Activated T-cell treated with anti-CD3 and anti-CD28 coated beads, Interleukin-2, amount 50 U/mL, for 4 hours (primary cell): ENCODE measurements around the gene LRRC10B. TPM values are rescaled to one million over a fixed set of nuclear protein-coding genes. Genes with fewer than 3 reads are reported as not detected.
A peak's percentile ranks its signal among the peaks of the same experiment; 100 is the strongest.

Experiments used
- ATAC-seq, 2 donors: fragments of 200-7000 bp; cut with Tn5 transposase; one replicate each; pipeline ENCODE4 v1.10.0; 2021
- DNase-seq: peaks from one replicate; pipeline ENCODE4 v3.0.0-alpha.2; 2020
- H3K27me3 Mint-ChIP-seq: one replicate; pipeline ENCODE4 v1.8.0; 2021; ENCODE audit warnings: low read depth, mixed read lengths
- H3K36me3 Mint-ChIP-seq: one replicate; pipeline ENCODE4 v1.8.0; 2022; ENCODE audit warnings: mixed read lengths; ENCODE audit not compliant: insufficient read depth
- H3K4me1 Mint-ChIP-seq: one replicate; pipeline ENCODE4 v1.8.0; 2021; ENCODE audit warnings: low read depth, mixed read lengths
- H3K4me3 Mint-ChIP-seq: one replicate; pipeline ENCODE4 v1.8.0; 2021; ENCODE audit warnings: mild to moderate bottlenecking, moderate library complexity, mixed read lengths
- H3K9me3 Mint-ChIP-seq: one replicate; pipeline ENCODE4 v1.8.0; 2021; ENCODE audit warnings: mixed read lengths
- total RNA-seq, 3 donors: library from RNA; stranded (reverse); gene quantifications; one replicate each; pipeline ENCODE4 v1.2.1, GENCODE V29; 2021

LRRC10B gene
- total RNA-seq, 3 donors from 2014 or later = not detected

DNA sequence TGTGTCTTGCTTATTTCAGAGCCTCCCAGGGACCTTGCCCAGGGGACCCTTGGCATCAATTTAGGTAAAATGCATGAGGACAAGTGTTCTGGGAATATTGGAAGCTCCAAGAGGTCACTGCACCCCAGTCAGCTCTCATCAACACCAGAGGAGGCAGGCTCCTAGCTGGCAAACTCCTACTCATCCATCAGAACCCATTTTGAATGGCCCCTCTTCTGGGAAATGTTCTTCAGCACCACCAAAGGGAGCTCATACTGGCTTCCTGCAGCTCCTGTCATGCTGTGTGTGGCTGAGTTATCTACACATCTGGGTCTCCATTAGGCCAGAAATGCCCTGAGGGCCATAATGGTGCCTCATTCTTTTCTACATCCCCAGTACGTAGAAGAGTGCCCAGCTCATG is 17.7 kb downstream of the LRRC10B start:
- H3K4me1 Mint-ChIP-seq = no peaks in the 10 kb centered on the region
- H3K36me3 Mint-ChIP-seq = no peaks in the 10 kb centered on the region
- DNase-seq = no peak
- ATAC-seq = no peak
- no peak overlapping the region for H3K4me3 Mint-ChIP-seq
- peaks cover 26% of the 10 kb centered on the region for H3K27me3 Mint-ChIP-seq
- H3K9me3 Mint-ChIP-seq = no peaks in the 10 kb centered on the region

DNA sequence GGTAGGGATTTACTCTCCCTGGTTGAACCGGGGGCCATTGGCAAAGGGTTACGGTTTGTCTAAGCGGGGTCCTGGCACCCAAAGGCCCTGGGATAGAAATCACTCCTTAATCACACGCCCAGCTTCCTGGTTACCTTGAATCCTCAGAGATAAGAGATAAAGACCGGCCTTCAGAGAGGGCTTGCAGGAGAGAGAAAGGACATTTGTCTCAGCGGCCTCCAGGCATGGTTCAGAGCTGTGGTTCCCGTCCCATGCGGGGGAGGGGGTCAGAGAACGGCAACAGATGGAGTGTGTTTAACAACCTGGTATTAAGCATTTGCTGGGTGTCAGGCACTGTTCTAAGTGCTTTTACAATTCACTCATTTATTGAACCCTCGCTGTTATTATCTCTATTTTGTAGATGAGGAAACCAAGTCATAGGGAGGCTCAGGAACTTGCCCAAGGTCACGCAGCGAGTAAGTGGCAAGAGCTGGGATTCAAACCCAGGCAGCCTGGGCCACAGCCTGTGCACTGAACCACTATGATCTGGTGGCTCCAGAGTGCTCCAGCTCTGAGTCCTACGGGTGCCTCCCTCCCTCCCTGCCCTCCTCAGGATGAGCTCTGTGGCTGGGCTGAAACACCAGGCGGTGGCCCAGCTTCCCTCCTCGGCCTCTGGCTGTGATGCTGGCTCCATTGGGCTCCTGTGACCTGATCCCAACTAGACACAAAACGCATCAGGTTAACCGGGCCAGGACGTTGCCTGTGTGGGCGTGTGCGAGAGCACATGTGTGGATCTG is 18.6 kb downstream of the LRRC10B start:
- Mint-ChIP-seq H3K36me3 (no peaks in the 10 kb centered on the region), H3K4me1 (no peaks in the 10 kb centered on the region), H3K9me3 (no peaks in the 10 kb centered on the region), H3K27me3 (peaks cover 26% of the 10 kb centered on the region), H3K4me3 (no peak overlapping the region)
- no peak for ATAC-seq
- DNase-seq = no peak

- Mint-ChIP-seq H3K9me3 (no peaks in the 10 kb centered on the region), H3K27me3 (peaks cover 26% of the 10 kb centered on the region), H3K4me1 (no peaks in the 10 kb centered on the region), H3K4me3 (no peak overlapping the region), H3K36me3 (no peaks in the 10 kb centered on the region)
- ATAC-seq (no peak), DNase-seq (no peak)
Observed at GRCh38 chr11:61528114-61528513, 19.6 kb downstream of the LRRC10B start.

- Mint-ChIP-seq H3K4me3 (no peak overlapping the region), H3K27me3 (peaks cover 31% of the 10 kb centered on the region), H3K4me1 (no peaks in the 10 kb centered on the region), H3K36me3 (no peaks in the 10 kb centered on the region), H3K9me3 (no peaks in the 10 kb centered on the region)
- DNase-seq = no peak
- no peak for ATAC-seq
Observed at GRCh38 chr11:61529537-61530225, 21.1 kb downstream of the LRRC10B start.

- Mint-ChIP-seq H3K4me1 (no peaks in the 10 kb centered on the region), H3K9me3 (no peaks in the 10 kb centered on the region), H3K36me3 (no peaks in the 10 kb centered on the region), H3K4me3 (no peak overlapping the region), H3K27me3 (peaks cover 27% of the 10 kb centered on the region)
- DNase-seq (no peak), ATAC-seq (no peak)
Observed at GRCh38 chr11:61531044-61531443, 22.5 kb downstream of the LRRC10B start.

- peak; percentile 36 for DNase-seq
- Mint-ChIP-seq H3K9me3 (no peaks in the 10 kb centered on the region), H3K4me3 (no peak overlapping the region), H3K36me3 (no peaks in the 10 kb centered on the region), H3K4me1 (no peaks in the 10 kb centered on the region), H3K27me3 (peaks cover 31% of the 10 kb centered on the region)
- ATAC-seq = peak; percentile 60 to 67
Observed at GRCh38 chr11:61532134-61533038, 23.8 kb downstream of the LRRC10B start.

- Mint-ChIP-seq H3K36me3 (no peaks in the 10 kb centered on the region), H3K9me3 (no peaks in the 10 kb centered on the region), H3K4me1 (no peaks in the 10 kb centered on the region), H3K4me3 (no peak overlapping the region), H3K27me3 (peaks cover 26% of the 10 kb centered on the region)
- DNase-seq = no peak
- no peak for ATAC-seq
Observed at GRCh38 chr11:61533039-61533375, 24.5 kb downstream of the LRRC10B start.

- no peaks in the 10 kb centered on the region for H3K4me1 Mint-ChIP-seq
Observed at GRCh38 chr11:61533401-61533800, 24.9 kb downstream of the LRRC10B start.

GRCh38 chr11:61534025-61534932 is 25.7 kb downstream of the LRRC10B start:
- Mint-ChIP-seq H3K27me3 (peaks cover 23% of the 10 kb centered on the region), H3K4me3 (no peak overlapping the region), H3K36me3 (no peaks in the 10 kb centered on the region), H3K4me1 (no peaks in the 10 kb centered on the region), H3K9me3 (no peaks in the 10 kb centered on the region)
- DNase-seq = no peak
- ATAC-seq = no peak

More at GRCh38 chr11:61533401-61533800, 24.9 kb downstream of the LRRC10B start:
- peaks cover 26% of the 10 kb centered on the region for H3K27me3 Mint-ChIP-seq
- H3K4me3 Mint-ChIP-seq = no peak overlapping the region
- DNase-seq (no peak), ATAC-seq (no peak)
- no peaks in the 10 kb centered on the region for H3K36me3 Mint-ChIP-seq
- no peaks in the 10 kb centered on the region for H3K9me3 Mint-ChIP-seq

DNA sequence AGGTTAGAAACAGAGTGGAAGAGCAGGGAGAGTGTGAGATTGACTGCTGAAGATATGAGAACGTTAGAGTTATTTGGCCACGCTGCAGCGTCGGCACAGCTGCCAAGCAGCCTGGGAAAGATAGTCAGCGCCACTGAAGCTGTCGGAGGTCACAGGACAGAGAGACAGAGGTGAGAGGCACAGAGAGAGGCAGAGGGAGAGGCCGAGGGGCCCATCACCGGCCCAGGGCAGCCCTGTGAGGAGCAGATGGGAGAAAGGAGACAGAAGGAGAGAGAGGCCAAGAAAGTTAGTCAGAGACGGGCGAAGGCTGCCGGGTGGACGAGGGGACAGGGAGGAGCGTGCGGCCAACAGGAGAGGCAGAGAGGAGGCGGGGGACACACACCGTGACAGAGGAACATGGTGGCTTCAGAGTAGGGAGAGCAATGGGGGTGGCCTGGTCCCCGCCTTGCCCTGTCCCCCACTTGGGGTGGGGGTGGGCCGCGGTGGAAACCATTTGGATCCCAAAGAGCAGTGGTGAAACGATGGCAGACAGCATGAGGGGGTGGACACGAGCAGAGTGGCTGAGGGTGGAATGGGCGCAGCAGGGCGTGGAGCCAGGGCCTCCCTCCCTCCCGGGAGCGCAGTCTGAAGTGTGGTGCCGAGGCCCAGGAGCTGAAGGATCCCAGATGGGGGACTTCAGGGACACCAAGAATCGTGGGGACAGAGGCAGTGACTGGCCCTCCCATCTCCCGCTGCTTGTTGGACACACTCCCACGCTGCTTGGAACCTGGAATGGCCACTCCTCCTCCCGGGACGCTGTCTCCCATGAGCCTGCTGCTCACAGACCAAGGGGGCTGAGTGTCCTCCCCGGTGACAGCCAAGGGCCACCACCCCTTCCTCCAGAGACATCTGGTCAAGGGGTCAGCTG is 26.6 kb downstream of the LRRC10B start:
- no peak for DNase-seq
- Mint-ChIP-seq H3K9me3 (no peaks in the 10 kb centered on the region), H3K36me3 (no peaks in the 10 kb centered on the region), H3K4me3 (no peak overlapping the region), H3K27me3 (peaks cover 29% of the 10 kb centered on the region), H3K4me1 (no peaks in the 10 kb centered on the region)
- no peak for ATAC-seq

DNA sequence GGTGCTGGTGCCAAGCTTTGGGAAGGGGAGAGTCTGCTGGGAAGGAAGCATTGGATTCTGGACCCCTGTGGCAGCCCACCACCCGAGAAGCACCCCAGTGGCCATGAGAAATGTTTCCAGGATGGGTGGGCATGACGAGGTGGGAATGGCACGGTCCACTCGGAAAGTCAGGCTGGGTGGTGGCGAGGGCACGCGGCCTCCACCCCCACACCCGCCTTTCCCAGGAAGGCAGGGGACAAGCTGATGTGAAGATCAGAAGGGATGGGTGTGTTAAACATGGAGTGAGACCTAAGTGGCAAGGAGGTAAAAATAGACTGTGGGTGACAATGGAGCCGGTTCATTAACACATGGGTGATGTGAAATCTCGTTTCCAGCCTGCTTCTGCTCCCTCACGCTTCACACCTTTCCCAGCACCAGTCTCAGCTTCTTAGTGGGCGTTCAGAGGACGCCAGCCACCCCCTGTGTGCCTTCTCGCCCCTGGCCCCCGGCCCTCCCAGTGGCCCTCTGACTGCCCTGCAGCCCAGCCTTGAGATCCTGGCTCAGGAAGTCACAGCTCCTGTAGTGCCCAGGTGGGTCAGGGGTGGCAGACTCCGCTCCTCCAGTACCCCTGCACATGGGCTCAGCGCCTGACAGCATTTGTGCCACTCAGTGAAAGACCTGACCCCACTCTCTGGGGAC is 27.6 kb downstream of the LRRC10B start:
- H3K27me3 Mint-ChIP-seq = peaks cover 29% of the 10 kb centered on the region
- DNase-seq (no peak), ATAC-seq (no peak)
- no peaks in the 10 kb centered on the region for H3K36me3 Mint-ChIP-seq
- no peak overlapping the region for H3K4me3 Mint-ChIP-seq
- H3K9me3 Mint-ChIP-seq = no peaks in the 10 kb centered on the region
- no peaks in the 10 kb centered on the region for H3K4me1 Mint-ChIP-seq

DNA sequence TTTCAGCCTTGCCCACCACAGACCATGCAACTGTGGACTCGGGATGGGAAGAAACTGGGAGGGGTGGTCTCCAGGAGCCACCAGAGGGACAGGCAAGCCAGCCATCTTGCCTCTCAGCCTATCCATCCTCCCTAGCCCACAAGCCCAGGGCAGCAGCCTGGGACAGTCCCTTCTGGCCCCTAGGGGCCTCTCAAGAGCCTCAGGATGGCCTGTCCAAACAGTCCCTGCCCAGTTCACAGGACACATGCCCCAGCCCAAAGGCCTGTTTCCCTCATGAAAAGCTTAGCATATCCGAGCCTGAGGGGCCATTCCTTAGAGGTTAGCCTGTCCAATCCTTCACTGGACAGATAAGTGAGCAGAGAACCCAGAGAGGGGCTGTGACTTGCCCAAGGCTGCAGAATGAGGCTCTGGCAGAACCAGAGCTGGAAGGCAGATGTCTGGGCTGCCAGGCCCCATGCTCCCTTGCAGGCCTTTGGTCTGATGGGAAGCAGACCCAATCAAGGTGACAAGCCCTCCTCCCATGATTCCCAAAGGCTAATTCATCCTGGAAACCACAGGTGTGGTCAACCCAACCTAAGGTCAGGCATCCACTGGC is 28.2 kb downstream of the LRRC10B start:
- no peaks in the 10 kb centered on the region for H3K9me3 Mint-ChIP-seq
- no peak for DNase-seq
- H3K4me1 Mint-ChIP-seq = no peaks in the 10 kb centered on the region
- no peak for ATAC-seq
- H3K27me3 Mint-ChIP-seq = peaks cover 29% of the 10 kb centered on the region
- no peak overlapping the region for H3K4me3 Mint-ChIP-seq
- no peaks in the 10 kb centered on the region for H3K36me3 Mint-ChIP-seq
